SK-N-SH treated with all-trans-retinoic acid at 6 μM for 48 hours (cell line): ENCODE data around the gene HIVEP3.

Experiments used
- ATAC-seq: fragments of 200-7000 bp; cut with Tn5 transposase; 3 replicates; pipeline ENCODE4 v1.9.1; 2020; ENCODE audit warnings: mild to moderate bottlenecking, moderate library complexity
- ARNTL ChIP-seq: fragments of 450-650 bp; formaldehyde crosslinking; IDR thresholded peaks from 2 replicates; pipeline ENCODE4 v1.5.0; 2020; ENCODE audit warnings: low read depth, mild to moderate bottlenecking, moderate library complexity, borderline replicate concordance
- BACH2 ChIP-seq: fragments of 250-450 bp; sonication (Bioruptor Pico); IDR thresholded peaks from 2 replicates; pipeline ENCODE4 v1.9.0; 2021; ENCODE audit warnings: mild to moderate bottlenecking, borderline replicate concordance
- CSDC2 ChIP-seq: fragments of 250-450 bp; sonication (Bioruptor Pico); IDR thresholded peaks from 2 replicates; pipeline ENCODE4 v1.5.0; 2020; ENCODE audit warnings: mild to moderate bottlenecking, moderate library complexity
- ESRRG ChIP-seq: fragments of 250-450 bp; sonication (Bioruptor Pico); IDR thresholded peaks from 2 replicates; pipeline ENCODE4 v1.6.1; 2021; ENCODE audit warnings: mild to moderate bottlenecking
- GLIS3 ChIP-seq: fragments of 250-450 bp; sonication (Bioruptor Pico); IDR thresholded peaks from 2 replicates; pipeline ENCODE4 v1.5.0; 2020; ENCODE audit warnings: mild to moderate bottlenecking, moderate library complexity
- ISL1 ChIP-seq: fragments of 250-450 bp; sonication (Bioruptor Pico); IDR thresholded peaks from 2 replicates; pipeline ENCODE4 v2.1.2; 2022; ENCODE audit warnings: mild to moderate bottlenecking, moderate library complexity
- PATZ1 ChIP-seq: fragments of 250-450 bp; sonication (Bioruptor Pico); IDR thresholded peaks from 2 replicates; pipeline ENCODE4 v1.8.0; 2020; ENCODE audit warnings: mild to moderate bottlenecking, moderate library complexity, borderline replicate concordance
- POU6F1 ChIP-seq: fragments of 250-450 bp; sonication (Bioruptor Pico); IDR thresholded peaks from 2 replicates; pipeline ENCODE4 v1.8.0; 2021; ENCODE audit warnings: low read depth, mild to moderate bottlenecking, moderate library complexity, borderline replicate concordance
- PPARA ChIP-seq: fragments of 250-450 bp; sonication (Bioruptor Pico); IDR thresholded peaks from 2 replicates; pipeline ENCODE4 v1.5.0; 2020; ENCODE audit warnings: mild to moderate bottlenecking, borderline replicate concordance
- RARB ChIP-seq: fragments of 250-450 bp; sonication (Bioruptor Pico); IDR thresholded peaks from 2 replicates; pipeline ENCODE4 v1.8.0; 2021; ENCODE audit warnings: mild to moderate bottlenecking, moderate library complexity
- SNAI2 ChIP-seq: fragments of 250-450 bp; sonication (Bioruptor Pico); IDR thresholded peaks from 2 replicates; pipeline ENCODE4 v1.5.0; 2020; ENCODE audit warnings: mild to moderate bottlenecking, moderate library complexity
- TCF4 ChIP-seq: fragments of 250-450 bp; sonication (Bioruptor Pico); IDR thresholded peaks from 2 replicates; pipeline ENCODE4 v1.8.0; 2021; ENCODE audit warnings: mild to moderate bottlenecking, moderate library complexity, borderline replicate concordance
- TOX ChIP-seq: fragments of 250-450 bp; sonication (Bioruptor Pico); IDR thresholded peaks from 2 replicates; pipeline ENCODE4 v1.8.0; 2021; ENCODE audit warnings: mild to moderate bottlenecking, moderate library complexity, borderline replicate concordance
- TSHZ2 ChIP-seq: fragments of 250-450 bp; sonication (Bioruptor Pico); IDR thresholded peaks from 2 replicates; pipeline ENCODE4 v1.5.0; 2020; ENCODE audit warnings: mild to moderate bottlenecking, moderate library complexity
- ZC3H10 ChIP-seq: fragments of 250-450 bp; sonication (Bioruptor Pico); IDR thresholded peaks from 2 replicates; pipeline ENCODE4 v1.5.1; 2021; ENCODE audit warnings: mild to moderate bottlenecking, moderate library complexity
- ZFP3 ChIP-seq: fragments of 250-450 bp; sonication (Bioruptor Pico); IDR thresholded peaks from 2 replicates; pipeline ENCODE4 v1.5.0; 2020; ENCODE audit warnings: mild to moderate bottlenecking, moderate library complexity
- ZFP30 ChIP-seq: fragments of 450-650 bp; formaldehyde crosslinking; IDR thresholded peaks from 2 replicates; pipeline ENCODE4 v1.5.0; 2022; ENCODE audit warnings: mild to moderate bottlenecking, moderate library complexity
- ZNF565 ChIP-seq: fragments of 450-650 bp; formaldehyde crosslinking; conservative IDR thresholded peaks from 2 replicates; pipeline ENCODE4 v1.5.0; 2020; ENCODE audit warnings: low read depth, mild to moderate bottlenecking, moderate library complexity
- ZNF70 ChIP-seq: fragments of 450-650 bp; formaldehyde crosslinking; IDR thresholded peaks from 2 replicates; pipeline ENCODE4 v1.5.0; 2020; ENCODE audit warnings: mild to moderate bottlenecking, moderate library complexity
- TF ChIP-seq, protein P1 (sequence below): fragments of 250-450 bp; sonication (Bioruptor Pico); IDR thresholded peaks from 2 replicates; pipeline ENCODE4 v1.5.1; 2021; ENCODE audit warnings: mild to moderate bottlenecking, moderate library complexity
- TF ChIP-seq, protein P2 (sequence below): fragments of 250-450 bp; sonication (Bioruptor Pico); IDR thresholded peaks from 2 replicates; pipeline ENCODE4 v1.5.1; 2020; ENCODE audit warnings: low read depth, mild to moderate bottlenecking, moderate library complexity

The HIVEP3 gene

DNA sequence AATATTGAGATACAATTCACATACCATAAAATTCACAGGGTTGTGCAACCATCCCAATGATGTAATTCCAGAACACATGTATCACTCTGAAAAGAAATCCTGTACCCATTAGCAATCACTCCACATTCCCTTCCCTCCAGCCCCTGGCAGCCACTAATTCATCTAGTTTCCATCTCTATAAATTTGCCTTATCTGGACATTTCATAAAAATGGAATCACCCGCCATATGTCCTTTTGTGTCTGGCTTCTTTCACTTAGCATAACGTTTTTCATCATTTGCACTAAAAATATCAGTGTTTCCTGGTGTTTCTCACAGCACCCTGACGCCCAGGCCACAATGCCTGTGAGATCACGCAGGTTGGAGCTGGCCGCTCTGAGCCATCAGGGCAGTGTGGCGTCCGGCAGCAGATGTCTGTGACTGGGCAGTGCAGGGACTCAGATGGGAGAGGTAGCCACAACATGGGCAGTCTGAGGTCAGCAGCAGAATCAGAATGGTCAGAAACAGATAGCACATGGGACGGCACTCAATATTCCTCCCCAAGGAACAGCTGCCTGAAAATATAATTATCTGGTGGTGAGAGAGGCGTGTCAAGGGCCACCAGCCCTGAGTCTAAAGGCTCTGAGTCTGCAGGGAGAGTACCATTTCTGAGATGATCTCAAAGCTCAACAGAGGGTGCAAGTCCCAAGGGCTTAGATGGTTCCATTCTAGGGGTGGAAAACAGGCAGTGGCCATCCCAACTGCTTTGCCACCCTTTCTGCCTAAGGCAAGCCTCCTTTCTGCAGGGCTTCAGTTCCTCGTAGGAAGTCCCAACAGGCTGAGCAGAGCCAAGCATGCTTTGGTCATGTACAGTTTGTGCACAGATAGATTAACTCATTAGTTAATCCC lies 304.8 kb downstream of the HIVEP3 start (continued):
- TF ChIP-seq ESRRG = peak; percentile 98
- no peak for TF ChIP-seq PPARA (CRISPR knock-in tag)
- no peak for TF ChIP-seq ARNTL
- no peak for TF ChIP-seq BACH2 (CRISPR knock-in tag)
- peak; percentile 99 for TF ChIP-seq TCF4 (CRISPR knock-in tag)
- TF ChIP-seq TOX (CRISPR knock-in tag) = no peak
- TF ChIP-seq ZFP3 (CRISPR knock-in tag) = peak; percentile 76; the same call in 1 of the 2 replicates
- no peak; the same call in 1 of the 2 replicates for TF ChIP-seq CSDC2 (CRISPR knock-in tag)
- TF ChIP-seq, all 23 proteins: peak for 11

- no peak for TF ChIP-seq POU6F1 (CRISPR knock-in tag)
- TF ChIP-seq ZFP30 (CRISPR knock-in tag) = no peak
- no peak for TF ChIP-seq ISL1 (CRISPR knock-in tag)
- TF ChIP-seq, protein P1, sequence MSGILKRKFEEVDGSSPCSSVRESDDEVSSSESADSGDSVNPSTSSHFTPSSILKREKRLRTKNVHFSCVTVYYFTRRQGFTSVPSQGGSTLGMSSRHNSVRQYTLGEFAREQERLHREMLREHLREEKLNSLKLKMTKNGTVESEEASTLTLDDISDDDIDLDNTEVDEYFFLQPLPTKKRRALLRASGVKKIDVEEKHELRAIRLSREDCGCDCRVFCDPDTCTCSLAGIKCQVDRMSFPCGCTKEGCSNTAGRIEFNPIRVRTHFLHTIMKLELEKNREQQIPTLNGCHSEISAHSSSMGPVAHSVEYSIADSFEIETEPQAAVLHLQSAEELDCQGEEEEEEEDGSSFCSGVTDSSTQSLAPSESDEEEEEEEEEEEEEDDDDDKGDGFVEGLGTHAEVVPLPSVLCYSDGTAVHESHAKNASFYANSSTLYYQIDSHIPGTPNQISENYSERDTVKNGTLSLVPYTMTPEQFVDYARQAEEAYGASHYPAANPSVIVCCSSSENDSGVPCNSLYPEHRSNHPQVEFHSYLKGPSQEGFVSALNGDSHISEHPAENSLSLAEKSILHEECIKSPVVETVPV (CRISPR knock-in tag) = no peak
- no peak for TF ChIP-seq BACH2 (CRISPR knock-in tag)
- TF ChIP-seq PATZ1 (CRISPR knock-in tag) = no peak
- TF ChIP-seq ZNF70 (CRISPR knock-in tag) = no peak
- no peak for TF ChIP-seq ZNF565
- TF ChIP-seq TSHZ2 (CRISPR knock-in tag) = no peak
- no peak for TF ChIP-seq TCF4 (CRISPR knock-in tag)
- no peak for TF ChIP-seq ZFP3 (CRISPR knock-in tag)
- TF ChIP-seq ZC3H10 (CRISPR knock-in tag) = no peak
- TF ChIP-seq TOX (CRISPR knock-in tag) = no peak
- TF ChIP-seq CSDC2 (CRISPR knock-in tag) = no peak
- TF ChIP-seq ARNTL = no peak
- no peak for TF ChIP-seq RARB (CRISPR knock-in tag)
- no peak for TF ChIP-seq ESRRG
- no peak for TF ChIP-seq SNAI2 (CRISPR knock-in tag)
- TF ChIP-seq GLIS3 (CRISPR knock-in tag) = no peak
- TF ChIP-seq, protein P2, sequence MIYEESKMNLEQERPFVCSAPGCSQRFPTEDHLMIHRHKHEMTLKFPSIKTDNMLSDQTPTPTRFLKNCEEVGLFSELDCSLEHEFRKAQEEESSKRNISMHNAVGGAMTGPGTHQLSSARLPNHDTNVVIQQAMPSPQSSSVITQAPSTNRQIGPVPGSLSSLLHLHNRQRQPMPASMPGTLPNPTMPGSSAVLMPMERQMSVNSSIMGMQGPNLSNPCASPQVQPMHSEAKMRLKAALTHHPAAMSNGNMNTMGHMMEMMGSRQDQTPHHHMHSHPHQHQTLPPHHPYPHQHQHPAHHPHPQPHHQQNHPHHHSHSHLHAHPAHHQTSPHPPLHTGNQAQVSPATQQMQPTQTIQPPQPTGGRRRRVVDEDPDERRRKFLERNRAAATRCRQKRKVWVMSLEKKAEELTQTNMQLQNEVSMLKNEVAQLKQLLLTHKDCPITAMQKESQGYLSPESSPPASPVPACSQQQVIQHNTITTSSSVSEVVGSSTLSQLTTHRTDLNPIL (CRISPR knock-in tag) = no peak
- ATAC-seq = no peak
Measured at GRCh38 chr1:41612953-41613352, 305.8 kb downstream of the HIVEP3 start.
